Mesenchymal stem cell (in vitro differentiated cells and primary cell): ENCODE measurements around the gene TTC36.

Source experiments
- DNase-seq: peaks from one replicate; pipeline ENCODE4 v3.0.0-alpha.2; 2013
- H2AFZ ChIP-seq: one replicate; pipeline ENCODE4 v1.6.1; 2013; ENCODE audit warnings: low read depth, mild to moderate bottlenecking, control low read depth, inconsistent platforms, low read length, moderate library complexity
- H2AK5ac ChIP-seq: 2 replicates; pipeline ENCODE4 v1.6.1; 2013; ENCODE audit warnings: low read length, moderate library complexity, mild to moderate bottlenecking, inconsistent platforms; ENCODE audit not compliant: severe bottlenecking
- H2BK120ac ChIP-seq: one replicate; pipeline ENCODE4 v1.6.1; 2013; ENCODE audit warnings: low read depth, mild to moderate bottlenecking, inconsistent platforms, low read length, moderate library complexity
- H2BK12ac ChIP-seq, 2 experiments: one replicate each; pipeline ENCODE4 v1.6.1; 2013; ENCODE audit warnings: inconsistent platforms in 2 of 2, low read length in 2 of 2, mild to moderate bottlenecking in 2 of 2, moderate library complexity in 2 of 2, control low read depth in 1 of 2
- H2BK15ac ChIP-seq: one replicate; pipeline ENCODE4 v1.6.1; 2013; ENCODE audit warnings: mild to moderate bottlenecking, low read depth, inconsistent platforms; ENCODE audit not compliant: poor library complexity, severe bottlenecking
- H2BK5ac ChIP-seq: 2 replicates; pipeline ENCODE4 v1.6.1; 2013; ENCODE audit warnings: low read depth, mild to moderate bottlenecking, low read length, control low read depth, inconsistent platforms; ENCODE audit not compliant: poor library complexity, severe bottlenecking
- H3K14ac ChIP-seq, 2 experiments: one replicate each; pipeline ENCODE4 v1.6.1; 2013; ENCODE audit warnings: inconsistent platforms in 2 of 2, low read length in 2 of 2, control low read depth in 1 of 2, mild to moderate bottlenecking in 1 of 2, moderate library complexity in 1 of 2
- H3K18ac ChIP-seq, 2 experiments: one replicate each; pipeline ENCODE4 v1.6.1; 2013; ENCODE audit warnings: inconsistent platforms in 2 of 2, low read length in 2 of 2, control low read depth in 1 of 2, low read depth in 1 of 2, mild to moderate bottlenecking in 1 of 2
- H3K23ac ChIP-seq, 2 experiments: one replicate each; pipeline ENCODE4 v1.6.1; 2013; ENCODE audit warnings: inconsistent platforms in 2 of 2, low read length in 2 of 2, mild to moderate bottlenecking in 2 of 2, moderate library complexity in 2 of 2, control low read depth in 1 of 2
- H3K27ac ChIP-seq: 2 replicates; pipeline ENCODE4 v1.5.1; 2013; ENCODE audit warnings: mild to moderate bottlenecking, moderate library complexity, low read length, control low read depth, inconsistent platforms; ENCODE audit not compliant: poor library complexity, severe bottlenecking
- H3K27me3 ChIP-seq, 2 experiments: 2 replicates each; pipeline versions ENCODE4 v1.6.1 to v1.7.0; 2013; ENCODE audit warnings: low read length in 2 of 2, mild to moderate bottlenecking in 2 of 2, moderate library complexity in 2 of 2, control low read depth in 1 of 2, inconsistent platforms in 1 of 2; ENCODE audit not compliant: control insufficient read depth in 1 of 2, insufficient read depth in 1 of 2
- H3K36me3 ChIP-seq, 2 experiments: 2 replicates each; pipeline versions ENCODE4 v1.6.1 to v1.7.0; 2013; ENCODE audit warnings: low read length in 2 of 2, control low read depth in 1 of 2, inconsistent platforms in 1 of 2, low read depth in 1 of 2, mild to moderate bottlenecking in 1 of 2; ENCODE audit not compliant: insufficient read depth in 2 of 2, control insufficient read depth in 1 of 2
- H3K4ac ChIP-seq, 2 experiments: one replicate each; pipeline ENCODE4 v1.6.1; 2013; ENCODE audit warnings: inconsistent platforms in 2 of 2, low read length in 2 of 2, mild to moderate bottlenecking in 2 of 2, moderate library complexity in 2 of 2, control low read depth in 1 of 2, low read depth in 1 of 2
- H3K4me1 ChIP-seq: 2 replicates; pipeline ENCODE4 v1.6.1; 2013; ENCODE audit warnings: low read depth, low read length, control low read depth; ENCODE audit not compliant: control insufficient read depth, insufficient read depth
- H3K4me2 ChIP-seq: 2 replicates; pipeline ENCODE4 v1.6.1; 2013; ENCODE audit warnings: low read length, mild to moderate bottlenecking, inconsistent platforms; ENCODE audit not compliant: poor library complexity, severe bottlenecking
- H3K4me3 ChIP-seq, 2 experiments: 2 replicates each; pipeline versions ENCODE4 v1.5.1 to v1.7.0; 2013; ENCODE audit warnings: low read length in 2 of 2, mild to moderate bottlenecking in 2 of 2, control low read depth in 1 of 2, low read depth in 1 of 2; ENCODE audit not compliant: insufficient read depth in 1 of 2
- H3K79me1 ChIP-seq: replicated peaks from 2 replicates; pipeline ENCODE4 v1.6.1; 2013; ENCODE audit warnings: mild to moderate bottlenecking, control low read depth, low read length, inconsistent platforms; ENCODE audit not compliant: poor library complexity, severe bottlenecking
- H3K9ac ChIP-seq: 2 replicates; pipeline ENCODE4 v1.7.0; 2013; ENCODE audit warnings: mild to moderate bottlenecking, low read length, moderate library complexity
- H3K9me3 ChIP-seq: 2 replicates; pipeline ENCODE4 v1.7.0; 2013; ENCODE audit warnings: mild to moderate bottlenecking, low read length; ENCODE audit not compliant: control insufficient read depth
- H4K8ac ChIP-seq: one replicate; pipeline ENCODE4 v1.6.1; 2013; ENCODE audit warnings: inconsistent platforms, mild to moderate bottlenecking, low read length, moderate library complexity
- H4K91ac ChIP-seq: one replicate; pipeline ENCODE4 v1.6.1; 2013; ENCODE audit warnings: mild to moderate bottlenecking, low read length, inconsistent platforms
- WGBS: methylation state at CpG from one replicate; pipeline ENCODE4 v1.1.7; 2013; ENCODE audit warnings: mixed read lengths; 5-methylcytosine and 5-hydroxymethylcytosine counted together

The TTC36 gene

GRCh38 chr11:118522571-118523072 lies 4.7 kb upstream of the TTC36 start:
- no peaks in the 10 kb centered on the region for H3K9me3 ChIP-seq
- peak; percentile 38 for DNase-seq
- H3K4me3 ChIP-seq: no peak overlapping the region
- H3K27ac ChIP-seq: no peak overlapping the region
- H2BK12ac ChIP-seq: no peak overlapping the region
- H3K4ac ChIP-seq: no peak overlapping the region
- no peak overlapping the region for H2BK5ac ChIP-seq
- peak overlapping the region; percentile 1 for H3K9ac ChIP-seq
- H3K4me1 ChIP-seq: no peaks in the 10 kb centered on the region
- peaks cover 8% of the 10 kb centered on the region for H3K79me1 ChIP-seq
- H3K27me3 ChIP-seq: no peaks in the 10 kb centered on the region
- H2AFZ ChIP-seq: no peak overlapping the region
- H2AK5ac ChIP-seq: no peak overlapping the region
- no peak overlapping the region for H3K18ac ChIP-seq
- H3K14ac ChIP-seq: no peak overlapping the region
- H4K8ac ChIP-seq: no peak overlapping the region
- no peak overlapping the region for H2BK120ac ChIP-seq
- H3K23ac ChIP-seq: no peak overlapping the region
- H2BK15ac ChIP-seq: no peak overlapping the region
- H3K36me3 ChIP-seq: peaks cover 49 to 82% of the 10 kb centered on the region in 2 experiments
- no peak overlapping the region for H3K4me2 ChIP-seq
- WGBS: 65% methylated on average over 6 of the region's 6 CpGs
- no peak overlapping the region for H4K91ac ChIP-seq

GRCh38 chr11:118524356-118524755 lies 2.9 kb upstream of the TTC36 start:
- no peak overlapping the region for H2AK5ac ChIP-seq
- no peak overlapping the region for H3K4ac ChIP-seq
- H3K14ac ChIP-seq: no peak overlapping the region
- H2BK12ac ChIP-seq: no peak overlapping the region
- H3K4me2 ChIP-seq: no peak overlapping the region
- H3K4me1 ChIP-seq: peaks cover 5% of the 10 kb centered on the region
- peaks cover 48 to 72% of the 10 kb centered on the region in 2 experiments for H3K36me3 ChIP-seq
- peaks cover 13% of the 10 kb centered on the region for H3K79me1 ChIP-seq
- H3K23ac ChIP-seq: no peak overlapping the region
- no peaks in the 10 kb centered on the region for H3K9me3 ChIP-seq
- no peak overlapping the region for H3K4me3 ChIP-seq
- H2BK120ac ChIP-seq: no peak overlapping the region
- no peak overlapping the region for H4K8ac ChIP-seq
- no peak overlapping the region for H2AFZ ChIP-seq
- no peak overlapping the region for H3K9ac ChIP-seq
- H4K91ac ChIP-seq: no peak overlapping the region
- no peaks in the 10 kb centered on the region for H3K27me3 ChIP-seq
- no peak overlapping the region for H2BK5ac ChIP-seq
- H2BK15ac ChIP-seq: no peak overlapping the region
- DNase-seq: no peak
- no peak overlapping the region for H3K27ac ChIP-seq
- H3K18ac ChIP-seq: no peak overlapping the region

- Histone ChIP-seq H4K91ac (no peak overlapping the region), H3K4ac (no peak overlapping the region), H3K4me3 (no peak overlapping the region), H2BK5ac (no peak overlapping the region), H3K18ac (no peak overlapping the region), H3K4me2 (no peak overlapping the region), H2BK120ac (no peak overlapping the region), H3K23ac (no peak overlapping the region), H3K79me1 (peaks cover 15% of the 10 kb centered on the region), H3K4me1 (peaks cover 5% of the 10 kb centered on the region), H3K27me3 (no peaks in the 10 kb centered on the region), H3K14ac (no peak overlapping the region), H3K9ac (no peak overlapping the region), H2AFZ (no peak overlapping the region), H3K27ac (no peak overlapping the region), H2AK5ac (no peak overlapping the region), H3K9me3 (no peaks in the 10 kb centered on the region), H2BK15ac (no peak overlapping the region), H4K8ac (no peak overlapping the region), H3K36me3 (peaks cover 43 to 67% of the 10 kb centered on the region in 2 experiments), H2BK12ac (no peak overlapping the region)
- 98% methylated on average over 6 of the region's 6 CpGs for WGBS
- no peak for DNase-seq
Measured at GRCh38 chr11:118524757-118525470, 2.4 kb upstream of the TTC36 start.

GRCh38 chr11:118526688-118527087 lies 586 bp upstream of the TTC36 start:
- Histone ChIP-seq H3K14ac (no peak overlapping the region), H2BK120ac (no peak overlapping the region), H2BK5ac (no peak overlapping the region), H3K4me2 (no peak overlapping the region), H4K91ac (no peak overlapping the region), H3K4me3 (no peak overlapping the region), H3K23ac (no peak overlapping the region), H3K27ac (no peak overlapping the region), H4K8ac (no peak overlapping the region), H2BK12ac (no peak overlapping the region), H3K4me1 (peaks cover 9% of the 10 kb centered on the region), H3K27me3 (no peaks in the 10 kb centered on the region), H3K18ac (no peak overlapping the region), H2BK15ac (no peak overlapping the region), H3K79me1 (peaks cover 22% of the 10 kb centered on the region), H3K9me3 (no peaks in the 10 kb centered on the region), H3K9ac (no peak overlapping the region), H2AK5ac (no peak overlapping the region), H3K36me3 (peaks cover 34 to 49% of the 10 kb centered on the region in 2 experiments), H2AFZ (no peak overlapping the region), H3K4ac (no peak overlapping the region)
- WGBS: 100% methylated on average over 2 of the region's 2 CpGs
- no peak for DNase-seq
